Ishikawa (cell line): ENCODE data around the gene HSFY2.
"Not testable (repeated sequence)": the region's sequence is repeated elsewhere in the genome, so short reads cannot be mapped to it uniquely, and the experiment has no call there.

ENCODE experiments used
- FOXM1 ChIP-seq: IDR thresholded peaks from 2 replicates; pipeline ENCODE4 v1.6.1; 2012; ENCODE audit warnings: low read depth, borderline replicate concordance
- RAD21 ChIP-seq: IDR thresholded peaks from 2 replicates; pipeline ENCODE4 v1.6.1; 2012; ENCODE audit warnings: low read depth
- TF ChIP-seq, protein P1 (sequence below): IDR thresholded peaks from 2 replicates; pipeline ENCODE4 v1.6.1; 2012; ENCODE audit warnings: low read depth, mild to moderate bottlenecking

HSFY2 gene, protein sequence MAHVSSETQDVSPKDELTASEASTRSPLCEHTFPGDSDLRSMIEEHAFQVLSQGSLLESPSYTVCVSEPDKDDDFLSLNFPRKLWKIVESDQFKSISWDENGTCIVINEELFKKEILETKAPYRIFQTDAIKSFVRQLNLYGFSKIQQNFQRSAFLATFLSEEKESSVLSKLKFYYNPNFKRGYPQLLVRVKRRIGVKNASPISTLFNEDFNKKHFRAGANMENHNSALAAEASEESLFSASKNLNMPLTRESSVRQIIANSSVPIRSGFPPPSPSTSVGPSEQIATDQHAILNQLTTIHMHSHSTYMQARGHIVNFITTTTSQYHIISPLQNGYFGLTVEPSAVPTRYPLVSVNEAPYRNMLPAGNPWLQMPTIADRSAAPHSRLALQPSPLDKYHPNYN

DNA sequence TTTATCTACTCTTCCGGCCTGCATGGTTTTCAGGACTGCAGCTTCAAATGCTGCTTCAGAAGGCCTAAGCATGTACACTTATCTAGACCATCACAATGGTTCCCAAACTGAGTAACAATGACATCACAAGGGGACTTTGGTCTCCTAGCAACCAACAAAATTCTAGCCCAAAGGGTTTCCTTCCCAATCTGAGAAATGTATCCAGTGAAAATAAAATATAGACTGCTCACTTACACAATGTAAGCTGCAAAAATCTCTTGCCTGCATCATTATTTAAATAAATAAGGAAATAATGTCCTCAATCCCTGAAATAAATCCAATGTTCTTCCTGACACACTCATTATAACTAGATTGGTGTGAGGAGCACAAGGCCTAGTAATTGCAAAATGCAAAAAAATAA, at the start of gene HSFY2:
HSFY2 (minus strand) TSS at position 101 of the 400 bp plus-strand sequence. CDS start 117 bp downstream, outside the sequence.
- TF ChIP-seq RAD21, FOXM1: not testable (repeated sequence)
- TF ChIP-seq, protein P1, sequence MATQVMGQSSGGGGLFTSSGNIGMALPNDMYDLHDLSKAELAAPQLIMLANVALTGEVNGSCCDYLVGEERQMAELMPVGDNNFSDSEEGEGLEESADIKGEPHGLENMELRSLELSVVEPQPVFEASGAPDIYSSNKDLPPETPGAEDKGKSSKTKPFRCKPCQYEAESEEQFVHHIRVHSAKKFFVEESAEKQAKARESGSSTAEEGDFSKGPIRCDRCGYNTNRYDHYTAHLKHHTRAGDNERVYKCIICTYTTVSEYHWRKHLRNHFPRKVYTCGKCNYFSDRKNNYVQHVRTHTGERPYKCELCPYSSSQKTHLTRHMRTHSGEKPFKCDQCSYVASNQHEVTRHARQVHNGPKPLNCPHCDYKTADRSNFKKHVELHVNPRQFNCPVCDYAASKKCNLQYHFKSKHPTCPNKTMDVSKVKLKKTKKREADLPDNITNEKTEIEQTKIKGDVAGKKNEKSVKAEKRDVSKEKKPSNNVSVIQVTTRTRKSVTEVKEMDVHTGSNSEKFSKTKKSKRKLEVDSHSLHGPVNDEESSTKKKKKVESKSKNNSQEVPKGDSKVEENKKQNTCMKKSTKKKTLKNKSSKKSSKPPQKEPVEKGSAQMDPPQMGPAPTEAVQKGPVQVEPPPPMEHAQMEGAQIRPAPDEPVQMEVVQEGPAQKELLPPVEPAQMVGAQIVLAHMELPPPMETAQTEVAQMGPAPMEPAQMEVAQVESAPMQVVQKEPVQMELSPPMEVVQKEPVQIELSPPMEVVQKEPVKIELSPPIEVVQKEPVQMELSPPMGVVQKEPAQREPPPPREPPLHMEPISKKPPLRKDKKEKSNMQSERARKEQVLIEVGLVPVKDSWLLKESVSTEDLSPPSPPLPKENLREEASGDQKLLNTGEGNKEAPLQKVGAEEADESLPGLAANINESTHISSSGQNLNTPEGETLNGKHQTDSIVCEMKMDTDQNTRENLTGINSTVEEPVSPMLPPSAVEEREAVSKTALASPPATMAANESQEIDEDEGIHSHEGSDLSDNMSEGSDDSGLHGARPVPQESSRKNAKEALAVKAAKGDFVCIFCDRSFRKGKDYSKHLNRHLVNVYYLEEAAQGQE: not testable (repeated sequence)
